HepG2 (cell line): ENCODE results near the gene ESYT1. TPM values are rescaled to one million over a fixed set of nuclear protein-coding genes. Genes with fewer than 3 reads are reported as not detected.

Source experiments
- ATM ChIP-seq: fragments of 450-650 bp; IDR thresholded peaks from 2 replicates; pipeline ENCODE4 v1.7.1; 2017; ENCODE audit warnings: mild to moderate bottlenecking, borderline replicate concordance
- BRCA1 ChIP-seq: sonication (generic); formaldehyde crosslinking; IDR thresholded peaks from 2 replicates; pipeline ENCODE4 v1.4.0; 2020; ENCODE audit warnings: missing genetic modification reagents
- CENPX ChIP-seq: sonication (generic); formaldehyde crosslinking; IDR thresholded peaks from 2 replicates; pipeline ENCODE4 v1.9.0; 2021; ENCODE audit warnings: mild to moderate bottlenecking, missing genetic modification reagents, moderate library complexity
- GATA4 ChIP-seq: sonication (generic); IDR thresholded peaks from 2 replicates; pipeline ENCODE4 v1.6.1; 2016; ENCODE audit warnings: antibody characterized with exemption, low read depth, borderline replicate concordance
- HNRNPH1 ChIP-seq: fragments of 200-400 bp; formaldehyde crosslinking; optimal IDR thresholded peaks from 2 replicates; pipeline ENCODE3; 2017; ENCODE audit warnings: mild to moderate bottlenecking, low read depth, low read length
- MEIS2 ChIP-seq: sonication (generic); formaldehyde crosslinking; IDR thresholded peaks from 2 replicates; pipeline ENCODE4 v1.9.0; 2021; ENCODE audit warnings: mild to moderate bottlenecking, missing genetic modification reagents
- MXI1 ChIP-seq: IDR thresholded peaks from 3 replicates; pipeline ENCODE4 v1.6.1; 2012; ENCODE audit warnings: low read depth, low read length, inconsistent platforms, borderline replicate concordance
- PHF5A ChIP-seq: IDR thresholded peaks from one replicate; pipeline ENCODE4 v1.6.1; 2018; ENCODE audit warnings: low read depth, missing genetic modification reagents; ENCODE audit not compliant: unreplicated experiment
- POGZ ChIP-seq: sonication (generic); formaldehyde crosslinking; IDR thresholded peaks from 2 replicates; pipeline ENCODE4 v1.4.0; 2020; ENCODE audit warnings: mild to moderate bottlenecking, missing genetic modification reagents
- SMAD1 ChIP-seq: sonication (generic); formaldehyde crosslinking; IDR thresholded peaks from 2 replicates; pipeline ENCODE4 v1.4.0; 2020; ENCODE audit warnings: missing genetic modification reagents, low read depth, mild to moderate bottlenecking, borderline replicate concordance
- SRF ChIP-seq: IDR thresholded peaks from 2 replicates; pipeline ENCODE4 v1.6.1; 2011; ENCODE audit warnings: mild to moderate bottlenecking, low read depth, low read length, moderate library complexity
- THAP11 ChIP-seq: IDR thresholded peaks from 2 replicates; pipeline ENCODE4 v1.6.1; 2016; ENCODE audit warnings: missing biosample characterization, missing genetic modification reagents
- TMF1 ChIP-seq: sonication (generic); formaldehyde crosslinking; IDR thresholded peaks from 2 replicates; pipeline ENCODE4 v1.8.1; 2022; ENCODE audit warnings: low read depth, missing genetic modification reagents
- TRIM24 ChIP-seq: sonication (generic); formaldehyde crosslinking; IDR thresholded peaks from 2 replicates; pipeline ENCODE4 v1.8.0; 2022; ENCODE audit warnings: mild to moderate bottlenecking, missing genetic modification reagents
- ZBTB20 ChIP-seq: sonication (generic); formaldehyde crosslinking; IDR thresholded peaks from 2 replicates; pipeline ENCODE4 v1.8.1; 2023; ENCODE audit warnings: missing genetic modification reagents, low read depth, mild to moderate bottlenecking, borderline replicate concordance
- ZNF333 ChIP-seq: sonication (generic); formaldehyde crosslinking; IDR thresholded peaks from 2 replicates; pipeline ENCODE4 v1.4.0; 2020; ENCODE audit warnings: mild to moderate bottlenecking, missing genetic modification reagents, borderline replicate concordance
- ZNF33B ChIP-seq: sonication (generic); formaldehyde crosslinking; IDR thresholded peaks from 2 replicates; pipeline ENCODE4 v1.5.1; 2020; ENCODE audit warnings: mild to moderate bottlenecking, missing genetic modification reagents
- polyA plus RNA-seq, 8 experiments: library from polyadenylated mRNA; depleted of rRNA in 3 of 8; stranded (reverse) in 7 of 8; unstranded in 1 of 8; fragments of >200 nt; fragmentation: Illumina TruSeq in 4 of 8; extraction: Trizol in 4 of 8; gene quantifications; 2 replicates each; pipeline versions ENCODE4 v1.2.1 to v1.2.3, GENCODE V29; 2011 to 2016; ENCODE audit warnings: low read depth in 4 of 8, missing spikeins in 1 of 8, mixed read lengths in 1 of 8; ENCODE audit not compliant: insufficient read depth in 1 of 8
- total RNA-seq, 5 experiments: library from RNA; depleted of rRNA; stranded (reverse); fragments of >200 nt; fragmentation: Illumina TruSeq; extraction: Trizol; gene quantifications; 2 replicates each; pipeline ENCODE4 v1.2.3, GENCODE V29; 2016; ENCODE audit warnings: low read depth in 1 of 5
- TF ChIP-seq, protein P1 (sequence below): sonication (generic); formaldehyde crosslinking; IDR thresholded peaks from 2 replicates; pipeline ENCODE4 v1.4.0; 2020; ENCODE audit warnings: low read depth, mild to moderate bottlenecking, missing genetic modification reagents
- TF ChIP-seq, protein P2 (sequence below): sonication (generic); formaldehyde crosslinking; IDR thresholded peaks from 2 replicates; pipeline ENCODE4 v1.8.1; 2022; ENCODE audit warnings: low read depth, mild to moderate bottlenecking, missing genetic modification reagents
- TF ChIP-seq, protein P3 (sequence below): sonication (generic); formaldehyde crosslinking; IDR thresholded peaks from 2 replicates; pipeline ENCODE4 v1.4.0; 2020; ENCODE audit warnings: mild to moderate bottlenecking, missing genetic modification reagents
- TF ChIP-seq, protein P4 (sequence below): sonication (generic); formaldehyde crosslinking; IDR thresholded peaks from 2 replicates; pipeline ENCODE4 v1.5.0; 2020; ENCODE audit warnings: mild to moderate bottlenecking, low read depth, missing genetic modification reagents, borderline replicate concordance

The ESYT1 gene
- total and polyA plus RNA-seq, 2 of the 13 experiments (the other 11 are each of a cell fraction or from before 2014, with no cell fraction given) = 66.9 to 71.0 TPM

DNA sequence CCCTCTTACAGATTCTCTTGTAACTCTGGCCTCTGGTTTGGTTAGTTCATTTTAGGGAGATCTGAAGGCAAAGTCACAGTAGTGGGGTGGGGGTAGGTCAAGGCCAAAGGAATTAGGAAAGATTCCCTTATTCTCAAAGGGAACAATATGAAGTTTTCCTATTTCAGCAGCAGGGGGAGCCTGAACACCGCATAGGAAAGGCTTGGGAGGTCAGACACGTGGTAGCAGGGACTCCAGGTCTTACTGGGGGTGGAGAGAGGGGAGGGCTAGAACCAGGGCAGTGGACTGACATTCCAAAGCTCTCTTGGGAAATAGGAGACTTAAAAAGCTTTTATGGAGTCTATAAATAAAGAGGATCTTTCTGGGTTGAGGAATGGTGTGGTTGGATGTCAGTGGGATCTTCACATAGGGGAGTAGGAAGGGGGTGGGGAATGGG lies 8.7 kb upstream of the ESYT1 start (continued):
- TF ChIP-seq, protein P1, sequence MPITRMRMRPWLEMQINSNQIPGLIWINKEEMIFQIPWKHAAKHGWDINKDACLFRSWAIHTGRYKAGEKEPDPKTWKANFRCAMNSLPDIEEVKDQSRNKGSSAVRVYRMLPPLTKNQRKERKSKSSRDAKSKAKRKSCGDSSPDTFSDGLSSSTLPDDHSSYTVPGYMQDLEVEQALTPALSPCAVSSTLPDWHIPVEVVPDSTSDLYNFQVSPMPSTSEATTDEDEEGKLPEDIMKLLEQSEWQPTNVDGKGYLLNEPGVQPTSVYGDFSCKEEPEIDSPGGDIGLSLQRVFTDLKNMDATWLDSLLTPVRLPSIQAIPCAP (CRISPR knock-in tag) = no peak
- TF ChIP-seq MXI1 (peak; percentile 96; the same call in 2 of the 3 replicates), MEIS2 (CRISPR knock-in tag) (no peak), PHF5A (no peak), ZBTB20 (no peak), BRCA1 (no peak), ZNF333 (CRISPR knock-in tag) (no peak), TRIM24 (no peak), ATM (no peak), TMF1 (CRISPR knock-in tag) (no peak), HNRNPH1 (no peak), SMAD1 (CRISPR knock-in tag) (no peak), THAP11 (peak; percentile 76), GATA4 (no peak), ZNF33B (CRISPR knock-in tag) (no peak), CENPX (no peak), SRF (0 out of 2 replicates have a peak, but pooled peaks have one; percentile 16), POGZ (peak; percentile 23; the same call in 1 of the 2 replicates)
- TF ChIP-seq, protein P2, sequence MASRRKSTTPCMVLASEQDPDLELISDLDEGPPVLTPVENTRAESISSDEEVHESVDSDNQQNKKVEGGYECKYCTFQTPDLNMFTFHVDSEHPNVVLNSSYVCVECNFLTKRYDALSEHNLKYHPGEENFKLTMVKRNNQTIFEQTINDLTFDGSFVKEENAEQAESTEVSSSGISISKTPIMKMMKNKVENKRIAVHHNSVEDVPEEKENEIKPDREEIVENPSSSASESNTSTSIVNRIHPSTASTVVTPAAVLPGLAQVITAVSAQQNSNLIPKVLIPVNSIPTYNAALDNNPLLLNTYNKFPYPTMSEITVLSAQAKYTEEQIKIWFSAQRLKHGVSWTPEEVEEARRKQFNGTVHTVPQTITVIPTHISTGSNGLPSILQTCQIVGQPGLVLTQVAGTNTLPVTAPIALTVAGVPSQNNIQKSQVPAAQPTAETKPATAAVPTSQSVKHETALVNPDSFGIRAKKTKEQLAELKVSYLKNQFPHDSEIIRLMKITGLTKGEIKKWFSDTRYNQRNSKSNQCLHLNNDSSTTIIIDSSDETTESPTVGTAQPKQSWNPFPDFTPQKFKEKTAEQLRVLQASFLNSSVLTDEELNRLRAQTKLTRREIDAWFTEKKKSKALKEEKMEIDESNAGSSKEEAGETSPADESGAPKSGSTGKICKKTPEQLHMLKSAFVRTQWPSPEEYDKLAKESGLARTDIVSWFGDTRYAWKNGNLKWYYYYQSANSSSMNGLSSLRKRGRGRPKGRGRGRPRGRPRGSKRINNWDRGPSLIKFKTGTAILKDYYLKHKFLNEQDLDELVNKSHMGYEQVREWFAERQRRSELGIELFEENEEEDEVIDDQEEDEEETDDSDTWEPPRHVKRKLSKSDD (CRISPR knock-in tag) = no peak
- TF ChIP-seq, protein P3, sequence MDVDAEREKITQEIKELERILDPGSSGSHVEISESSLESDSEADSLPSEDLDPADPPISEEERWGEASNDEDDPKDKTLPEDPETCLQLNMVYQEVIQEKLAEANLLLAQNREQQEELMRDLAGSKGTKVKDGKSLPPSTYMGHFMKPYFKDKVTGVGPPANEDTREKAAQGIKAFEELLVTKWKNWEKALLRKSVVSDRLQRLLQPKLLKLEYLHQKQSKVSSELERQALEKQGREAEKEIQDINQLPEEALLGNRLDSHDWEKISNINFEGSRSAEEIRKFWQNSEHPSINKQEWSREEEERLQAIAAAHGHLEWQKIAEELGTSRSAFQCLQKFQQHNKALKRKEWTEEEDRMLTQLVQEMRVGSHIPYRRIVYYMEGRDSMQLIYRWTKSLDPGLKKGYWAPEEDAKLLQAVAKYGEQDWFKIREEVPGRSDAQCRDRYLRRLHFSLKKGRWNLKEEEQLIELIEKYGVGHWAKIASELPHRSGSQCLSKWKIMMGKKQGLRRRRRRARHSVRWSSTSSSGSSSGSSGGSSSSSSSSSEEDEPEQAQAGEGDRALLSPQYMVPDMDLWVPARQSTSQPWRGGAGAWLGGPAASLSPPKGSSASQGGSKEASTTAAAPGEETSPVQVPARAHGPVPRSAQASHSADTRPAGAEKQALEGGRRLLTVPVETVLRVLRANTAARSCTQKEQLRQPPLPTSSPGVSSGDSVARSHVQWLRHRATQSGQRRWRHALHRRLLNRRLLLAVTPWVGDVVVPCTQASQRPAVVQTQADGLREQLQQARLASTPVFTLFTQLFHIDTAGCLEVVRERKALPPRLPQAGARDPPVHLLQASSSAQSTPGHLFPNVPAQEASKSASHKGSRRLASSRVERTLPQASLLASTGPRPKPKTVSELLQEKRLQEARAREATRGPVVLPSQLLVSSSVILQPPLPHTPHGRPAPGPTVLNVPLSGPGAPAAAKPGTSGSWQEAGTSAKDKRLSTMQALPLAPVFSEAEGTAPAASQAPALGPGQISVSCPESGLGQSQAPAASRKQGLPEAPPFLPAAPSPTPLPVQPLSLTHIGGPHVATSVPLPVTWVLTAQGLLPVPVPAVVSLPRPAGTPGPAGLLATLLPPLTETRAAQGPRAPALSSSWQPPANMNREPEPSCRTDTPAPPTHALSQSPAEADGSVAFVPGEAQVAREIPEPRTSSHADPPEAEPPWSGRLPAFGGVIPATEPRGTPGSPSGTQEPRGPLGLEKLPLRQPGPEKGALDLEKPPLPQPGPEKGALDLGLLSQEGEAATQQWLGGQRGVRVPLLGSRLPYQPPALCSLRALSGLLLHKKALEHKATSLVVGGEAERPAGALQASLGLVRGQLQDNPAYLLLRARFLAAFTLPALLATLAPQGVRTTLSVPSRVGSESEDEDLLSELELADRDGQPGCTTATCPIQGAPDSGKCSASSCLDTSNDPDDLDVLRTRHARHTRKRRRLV = no peak
- TF ChIP-seq, protein P4, sequence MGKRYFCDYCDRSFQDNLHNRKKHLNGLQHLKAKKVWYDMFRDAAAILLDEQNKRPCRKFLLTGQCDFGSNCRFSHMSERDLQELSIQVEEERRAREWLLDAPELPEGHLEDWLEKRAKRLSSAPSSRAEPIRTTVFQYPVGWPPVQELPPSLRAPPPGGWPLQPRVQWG (CRISPR knock-in tag) = no peak
